Measurements from ENCODE around the gene MLLT1. TPM values are rescaled to one million over a fixed set of nuclear protein-coding genes. Genes with fewer than 3 reads are reported as not detected.

MLLT1 gene
- total RNA-seq, 1 experiment from 2014 or later = 55.0 TPM

DNA sequence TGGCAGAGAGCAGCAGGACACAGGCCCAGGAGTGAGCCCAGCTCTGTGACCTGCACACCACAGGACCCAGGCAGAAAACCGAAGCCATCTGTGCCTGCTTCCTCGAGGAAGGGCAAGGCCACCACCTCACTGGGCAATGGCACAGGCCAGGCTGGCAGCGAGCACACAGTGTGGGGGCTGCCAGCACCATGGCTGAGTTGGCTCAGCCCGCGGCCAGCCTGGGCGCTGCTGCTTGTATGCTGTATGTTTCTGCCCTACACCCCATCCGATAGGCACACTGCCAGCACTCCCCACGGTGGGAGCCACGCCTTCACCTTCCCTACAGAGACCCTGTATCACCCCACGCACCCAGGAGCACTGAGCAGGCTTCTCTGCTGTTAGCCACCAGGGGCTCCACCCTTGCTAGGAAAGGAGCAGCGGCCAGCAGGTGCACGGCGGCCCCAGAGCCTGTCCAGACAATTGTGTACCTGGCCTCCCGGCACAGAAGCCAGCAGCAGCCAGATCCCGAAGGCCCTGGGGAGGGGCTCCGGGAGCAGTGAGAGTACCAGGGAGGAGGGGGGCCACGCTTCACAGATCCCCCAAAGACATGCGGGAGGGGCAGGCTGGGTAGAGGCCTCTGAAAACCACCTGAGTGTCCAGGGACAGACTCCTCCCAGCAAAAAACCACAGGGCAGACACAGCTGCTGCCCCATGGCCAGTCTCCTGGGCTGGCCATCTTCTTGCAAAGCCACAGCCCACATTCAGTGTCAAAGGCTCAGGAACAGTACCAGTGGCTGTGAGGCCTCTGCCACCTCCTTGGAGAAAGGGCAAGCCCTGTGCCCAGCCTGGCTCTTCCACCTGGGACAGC, 56.1 kb downstream of the MLLT1 start (continued):
- TF ChIP-seq, protein P1, sequence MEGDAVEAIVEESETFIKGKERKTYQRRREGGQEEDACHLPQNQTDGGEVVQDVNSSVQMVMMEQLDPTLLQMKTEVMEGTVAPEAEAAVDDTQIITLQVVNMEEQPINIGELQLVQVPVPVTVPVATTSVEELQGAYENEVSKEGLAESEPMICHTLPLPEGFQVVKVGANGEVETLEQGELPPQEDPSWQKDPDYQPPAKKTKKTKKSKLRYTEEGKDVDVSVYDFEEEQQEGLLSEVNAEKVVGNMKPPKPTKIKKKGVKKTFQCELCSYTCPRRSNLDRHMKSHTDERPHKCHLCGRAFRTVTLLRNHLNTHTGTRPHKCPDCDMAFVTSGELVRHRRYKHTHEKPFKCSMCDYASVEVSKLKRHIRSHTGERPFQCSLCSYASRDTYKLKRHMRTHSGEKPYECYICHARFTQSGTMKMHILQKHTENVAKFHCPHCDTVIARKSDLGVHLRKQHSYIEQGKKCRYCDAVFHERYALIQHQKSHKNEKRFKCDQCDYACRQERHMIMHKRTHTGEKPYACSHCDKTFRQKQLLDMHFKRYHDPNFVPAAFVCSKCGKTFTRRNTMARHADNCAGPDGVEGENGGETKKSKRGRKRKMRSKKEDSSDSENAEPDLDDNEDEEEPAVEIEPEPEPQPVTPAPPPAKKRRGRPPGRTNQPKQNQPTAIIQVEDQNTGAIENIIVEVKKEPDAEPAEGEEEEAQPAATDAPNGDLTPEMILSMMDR (IDR thresholded peaks at IDR 0.05 in 2 of 3, conservative IDR thresholded peaks at IDR 0.05 in 1 of 3; ENCODE audit: borderline replicate concordance in 1 of 3, insufficient read depth in 1 of 3, low read depth in 2 of 3, low read length in 2 of 3) = no peak

DNA sequence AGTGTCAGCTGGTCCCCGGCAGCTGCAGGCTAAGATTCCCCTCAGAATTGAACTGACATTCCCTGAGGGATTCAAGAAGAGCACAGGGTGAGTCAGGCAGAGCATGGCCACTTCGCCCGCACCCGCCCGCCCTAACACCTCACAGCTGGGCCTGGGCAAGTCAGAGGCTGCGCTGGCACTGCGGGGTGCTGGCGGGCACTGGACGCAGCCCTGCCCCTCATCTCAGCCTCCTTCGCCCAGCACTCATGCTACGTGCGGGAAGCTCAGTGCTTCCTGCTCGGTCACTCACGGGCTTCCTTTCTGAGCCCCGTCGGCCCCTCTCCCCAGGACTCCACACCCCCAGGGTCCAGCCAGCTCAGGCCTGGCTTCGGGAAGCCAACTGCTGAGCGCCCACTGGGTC, 56.9 kb downstream of the MLLT1 start:
- no peak overlapping the region for H3K4me2 ChIP-seq (ENCODE audit: low read length)
- TF ChIP-seq RAD21 (IDR thresholded peaks at IDR 0.05; ENCODE audit: low read depth) (no peak), EZH2phosphoT487 (IDR thresholded peaks at IDR 0.05; ENCODE audit: borderline replicate concordance) (no peak), CEBPB (IDR thresholded peaks at IDR 0.05; ENCODE audit: low read depth) (no peak), JUND (IDR thresholded peaks at IDR 0.05) (no peak), EZH2 (IDR thresholded peaks at IDR 0.05) (no peak), POLR2A (IDR thresholded peaks at IDR 0.05; ENCODE audit: borderline replicate concordance, extremely low read depth, insufficient read depth, insufficient read length) (no peak), SRF (IDR thresholded peaks at IDR 0.05; ENCODE audit: low read depth) (no peak), YY1 (IDR thresholded peaks at IDR 0.05; ENCODE audit: extremely low read depth, insufficient replicate concordance, low read depth, low read length) (no peak), EGR1 (IDR thresholded peaks at IDR 0.05; ENCODE audit: low read depth) (no peak), FOSL1 (IDR thresholded peaks at IDR 0.05; ENCODE audit: low read depth) (no peak), ELF1 (IDR thresholded peaks at IDR 0.05; ENCODE audit: borderline replicate concordance, low read depth) (no peak), ATF3 (IDR thresholded peaks at IDR 0.05) (no peak), CBX3 (IDR thresholded peaks at IDR 0.05; ENCODE audit: low read depth) (no peak)
- TF ChIP-seq, protein P1 (IDR thresholded peaks at IDR 0.05 in 2 of 3, conservative IDR thresholded peaks at IDR 0.05 in 1 of 3; ENCODE audit: borderline replicate concordance in 1 of 3, insufficient read depth in 1 of 3, low read depth in 2 of 3, low read length in 2 of 3) = no peak
- TF ChIP-seq, protein P2, sequence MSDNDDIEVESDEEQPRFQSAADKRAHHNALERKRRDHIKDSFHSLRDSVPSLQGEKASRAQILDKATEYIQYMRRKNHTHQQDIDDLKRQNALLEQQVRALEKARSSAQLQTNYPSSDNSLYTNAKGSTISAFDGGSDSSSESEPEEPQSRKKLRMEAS (IDR thresholded peaks at IDR 0.05) = no peak
- ATAC-seq (no peak), DNase-seq (ENCODE audit: low read depth, low spot score) (no peak)
- POLR2A ChIA-PET = no interaction called here
- no peaks in the 10 kb centered on the region for H3K27me3 ChIP-seq (ENCODE audit: insufficient read depth, low read length)
- no TSS peak for BruUV-seq (replicated peaks)
- peaks cover 0 to 8% of the 10 kb centered on the region in 2 experiments; a peak in 1 of 4 replicates for H3K4me1 ChIP-seq (ENCODE audit: control insufficient read depth in 1 of 2, insufficient read depth in 2 of 2, low read length in 2 of 2)
- CTCF ChIA-PET = no interaction called here
- no peak overlapping the region for H2AFZ ChIP-seq (ENCODE audit: low read depth, low read length, poor library complexity, severe bottlenecking)
- H3K36me3 ChIP-seq (ENCODE audit: control insufficient read depth in 1 of 2, insufficient read depth in 2 of 2, low read length in 2 of 2) = peaks cover 0 to 2% of the 10 kb centered on the region in 2 experiments; a peak in 1 of 4 replicates
- intact Hi-C loops (cut with micrococcal nuclease) = no loop called here
- H3K79me2 ChIP-seq (ENCODE audit: insufficient read depth, low read length) = no peaks in the 10 kb centered on the region
- no peak overlapping the region for H3K27ac ChIP-seq (ENCODE audit: low read depth, low read length)
- no peaks in the 10 kb centered on the region for H3K9me2 ChIP-seq (ENCODE audit: insufficient read depth)
- H3K9me3 ChIP-seq (ENCODE audit: control insufficient read depth in 1 of 2, insufficient read depth in 1 of 2, low read depth in 1 of 2, low read length in 2 of 2) = no peaks in the 10 kb centered on the region
- H3K9ac ChIP-seq (ENCODE audit: low read length) = no peak overlapping the region
- RAD21 ChIA-PET (ENCODE audit: low non-redundant PET in 1 of 2, low total read pairs in 2 of 2, uncharacterized antibody in 2 of 2, unreplicated experiment in 2 of 2) = interaction anchor here in 1 of 2 experiments (0.8 kb wide), 1 partner anchor 279 kb away, joined by 3 read pairs; the partner anchor contains the start of gene TUBB4A
- no peaks in the 10 kb centered on the region for H4K20me1 ChIP-seq (ENCODE audit: insufficient read depth)
- H3K4me3 ChIP-seq (replicated peaks in 1 of 2; ENCODE audit: low read depth in 1 of 2, low read length in 2 of 2) = no peak overlapping the region
